GM19043 (cell line): Measurements from ENCODE around the gene EXOSC10.
"Not testable (repeated sequence)": the region's sequence is repeated elsewhere in the genome, so short reads cannot be mapped to it uniquely, and the experiment has no call there.

ENCODE experiments used
- ATAC-seq: cut with Tn5 transposase; IDR thresholded peaks from one replicate; pipeline ENCODE4 v1.9.1; 2021; ENCODE audit warnings: low read depth; ENCODE audit not compliant: unreplicated experiment

Gene EXOSC10

GRCh38 chr1:11045428-11046269, 54.0 kb downstream of the EXOSC10 start:
- ATAC-seq, result no peak

DNA sequence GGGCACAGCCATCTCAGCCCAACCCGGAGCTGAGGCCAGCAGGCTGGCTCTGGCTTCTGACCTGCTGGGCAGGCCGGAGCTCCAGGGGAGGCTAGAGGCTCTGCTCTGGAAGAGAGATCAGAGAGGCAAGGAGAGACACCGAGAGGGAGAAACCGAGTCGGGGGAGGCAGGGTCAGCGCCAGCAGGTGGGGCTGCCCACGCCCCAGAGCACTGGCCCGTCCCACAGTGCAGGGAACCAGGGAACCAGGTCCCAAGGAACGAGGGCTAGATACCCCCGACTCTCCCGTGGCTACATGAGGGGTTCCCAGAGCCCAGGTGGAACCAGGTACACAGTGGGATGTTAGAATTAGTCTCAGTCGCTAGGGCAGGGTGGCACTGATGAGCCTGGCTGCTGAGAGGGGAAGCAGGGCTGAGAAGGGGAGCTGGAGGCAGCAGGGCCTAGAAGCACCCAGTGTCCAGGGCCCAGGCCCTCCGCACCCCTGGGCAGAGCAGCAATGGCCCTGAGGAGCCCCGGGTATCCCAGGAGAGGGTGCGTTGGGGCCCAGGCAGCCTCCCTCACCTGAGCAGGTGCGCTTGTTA, 54.7 kb downstream of the EXOSC10 start:
- ATAC-seq, result no peak

DNA sequence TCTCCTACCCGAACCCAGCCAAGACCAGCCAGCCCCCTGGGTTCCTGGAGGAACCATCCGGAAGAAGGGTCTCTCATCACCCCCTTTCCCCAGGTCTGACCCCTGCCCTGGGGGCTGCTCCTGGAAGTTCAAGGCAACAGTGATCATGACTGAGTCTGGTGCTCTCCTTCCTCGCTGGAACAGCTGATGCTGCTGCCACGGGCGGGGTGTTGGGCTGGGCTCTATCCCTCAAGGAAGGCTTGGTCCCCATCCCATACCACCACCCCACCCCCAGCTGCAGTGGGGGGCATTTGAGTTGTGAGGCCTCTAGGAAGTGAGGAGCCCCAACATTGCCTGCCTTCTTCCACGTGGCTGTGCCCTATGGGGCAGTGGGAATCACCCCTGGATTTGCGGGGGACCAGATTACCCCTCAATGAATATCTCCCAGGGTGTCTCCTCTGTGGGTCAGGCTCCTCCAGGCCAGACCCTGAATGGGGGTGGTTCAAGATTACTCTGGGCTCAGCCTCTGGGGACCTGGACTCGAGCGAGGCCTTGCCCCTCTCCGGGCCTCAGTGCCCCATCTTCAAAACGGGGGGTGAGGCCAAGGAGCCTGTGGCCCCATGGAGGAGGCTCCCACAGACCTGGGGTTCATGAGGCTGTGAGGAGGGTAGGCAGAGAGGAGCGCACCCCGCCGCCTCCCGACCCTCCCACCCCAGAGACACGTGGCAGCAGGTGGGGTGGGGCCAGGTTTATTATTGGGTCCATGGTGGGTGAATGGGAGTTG, 55.4 kb downstream of the EXOSC10 start:
- no peak for ATAC-seq

- no peak for ATAC-seq
Measured at GRCh38 chr1:11042995-11043874, 56.4 kb downstream of the EXOSC10 start.

DNA sequence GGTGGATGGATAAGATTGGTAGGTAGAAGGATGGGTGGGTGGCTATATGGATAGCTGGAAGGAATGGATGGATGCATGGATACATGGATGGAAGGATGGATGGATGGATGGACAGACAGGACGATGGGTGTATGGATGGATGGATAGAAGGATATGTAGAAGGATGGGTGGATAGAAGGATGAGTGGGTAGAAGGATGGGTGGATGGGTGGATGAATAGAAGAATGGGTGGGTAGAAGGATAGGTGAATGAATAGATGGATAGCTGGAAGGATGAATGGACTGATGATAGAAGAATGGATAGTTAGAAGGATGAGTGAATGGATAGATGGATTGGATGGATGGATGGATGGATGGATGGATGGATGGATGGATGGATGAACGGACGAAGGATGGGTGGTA, 57.6 kb downstream of the EXOSC10 start:
- no peak for ATAC-seq

DNA sequence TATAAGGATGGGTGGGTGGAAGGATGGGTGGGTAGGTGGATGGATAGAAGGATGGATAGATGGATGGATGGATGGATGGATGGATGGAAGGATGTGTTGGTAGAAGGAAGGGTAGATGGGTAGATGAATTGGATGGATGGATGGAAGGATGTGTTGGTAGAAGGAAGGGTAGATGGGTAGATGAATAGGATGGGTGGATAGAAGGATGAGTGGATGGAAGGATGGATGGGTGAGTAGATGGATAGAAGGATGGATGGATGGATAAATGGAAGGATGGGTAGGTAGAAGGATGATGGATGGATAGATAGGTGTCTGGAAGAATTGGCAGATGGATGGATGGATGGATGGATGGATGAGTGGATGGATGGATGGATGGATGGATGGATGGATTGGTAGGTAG, 58.6 kb downstream of the EXOSC10 start:
- no peak for ATAC-seq

- ATAC-seq, result not testable (repeated sequence)
Measured at GRCh38 chr1:11040105-11040429, 59.6 kb downstream of the EXOSC10 start.

DNA sequence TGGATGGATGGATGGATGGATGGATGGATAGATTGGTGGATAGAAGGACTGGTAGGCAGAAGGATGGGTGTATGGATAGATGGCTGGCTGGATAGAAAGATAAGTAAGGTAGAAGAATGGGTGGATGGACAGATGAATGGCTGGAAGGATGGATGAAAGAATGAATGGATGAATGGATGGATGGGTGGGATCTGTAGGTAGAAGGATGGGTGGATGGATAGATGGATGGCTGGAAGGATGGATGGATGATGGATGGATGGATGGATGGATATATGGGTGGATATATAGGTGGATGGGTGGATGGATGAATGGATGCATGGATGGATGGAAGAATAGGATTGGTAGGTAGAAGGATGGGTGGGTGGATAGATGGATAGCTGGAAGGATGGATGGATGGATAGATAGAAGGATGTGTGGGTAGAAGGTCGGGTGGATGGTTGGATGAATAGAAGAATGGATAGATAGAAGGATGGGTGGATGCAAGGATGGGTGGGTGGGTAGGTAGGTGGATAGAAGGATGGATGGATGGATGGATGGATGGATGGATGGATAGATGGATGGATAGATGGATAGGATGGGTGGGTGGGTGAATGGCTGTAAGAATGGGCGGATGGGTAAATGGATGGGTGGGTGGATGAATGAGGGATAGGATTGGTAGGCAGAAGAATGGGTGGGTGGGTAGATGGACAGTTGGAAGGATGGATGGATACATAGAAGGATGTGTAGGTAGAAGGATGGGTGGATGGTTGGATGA, 60.1 kb downstream of the EXOSC10 start:
- ATAC-seq, result no peak

GRCh38 chr1:11037740-11038182, 61.9 kb downstream of the EXOSC10 start:
- no peak for ATAC-seq

DNA sequence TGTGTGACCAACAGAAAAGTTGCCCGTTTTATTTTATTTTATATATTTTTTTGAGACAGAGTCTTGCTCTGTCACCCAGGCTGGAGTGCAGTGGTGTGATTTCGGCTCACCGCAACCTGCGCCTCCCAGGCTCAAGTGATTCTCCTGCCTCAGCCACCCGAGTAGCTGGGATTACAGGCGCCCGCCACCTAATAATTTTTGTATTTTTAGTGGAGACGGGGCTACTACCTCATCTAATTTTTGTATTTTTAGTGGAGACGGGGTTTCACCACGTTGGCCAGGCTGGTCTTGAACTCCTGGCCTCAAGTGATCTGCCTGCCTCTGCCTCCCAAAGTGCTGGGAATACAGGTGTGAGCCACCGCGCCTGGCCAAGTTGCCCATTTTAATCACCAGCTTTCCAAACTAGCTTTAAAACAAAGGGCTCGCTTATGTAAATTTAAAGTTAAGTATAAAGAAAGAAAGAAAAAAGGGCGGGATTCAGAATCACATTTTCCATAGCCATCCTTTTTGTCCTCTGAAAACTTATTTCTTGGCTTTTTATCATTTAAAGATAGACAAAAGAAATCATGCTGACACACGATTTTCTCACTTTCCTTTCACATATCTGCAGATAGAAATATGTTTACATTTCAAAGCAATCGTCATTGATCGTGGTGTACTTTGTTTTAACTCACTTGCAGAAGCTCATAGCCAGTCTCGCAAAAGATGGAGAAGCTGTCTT, 62.5 kb downstream of the EXOSC10 start:
- ATAC-seq, result not testable (repeated sequence)

GRCh38 chr1:11031624-11032262, 67.9 kb downstream of the EXOSC10 start:
- ATAC-seq, result no peak

DNA sequence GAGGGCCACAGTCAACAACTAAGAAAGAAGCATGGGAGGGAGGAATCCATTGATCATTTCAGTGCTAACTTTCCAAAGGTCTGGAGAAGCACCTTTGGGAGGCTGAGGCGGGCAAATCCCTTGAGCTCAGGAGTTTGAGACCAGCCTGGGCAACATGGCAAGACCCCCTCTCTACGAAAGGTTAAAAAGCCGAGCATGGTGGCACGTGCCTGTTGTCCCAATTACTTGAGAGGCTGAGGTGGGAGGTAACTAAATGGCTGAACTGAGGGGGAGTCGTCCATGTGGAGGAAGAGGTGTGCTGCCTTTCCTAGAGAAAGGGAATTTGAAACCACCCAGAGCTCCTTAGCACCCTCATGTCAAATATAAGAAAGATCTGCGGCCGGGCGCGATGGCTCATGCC, 68.8 kb downstream of the EXOSC10 start:
- ATAC-seq, result no peak

DNA sequence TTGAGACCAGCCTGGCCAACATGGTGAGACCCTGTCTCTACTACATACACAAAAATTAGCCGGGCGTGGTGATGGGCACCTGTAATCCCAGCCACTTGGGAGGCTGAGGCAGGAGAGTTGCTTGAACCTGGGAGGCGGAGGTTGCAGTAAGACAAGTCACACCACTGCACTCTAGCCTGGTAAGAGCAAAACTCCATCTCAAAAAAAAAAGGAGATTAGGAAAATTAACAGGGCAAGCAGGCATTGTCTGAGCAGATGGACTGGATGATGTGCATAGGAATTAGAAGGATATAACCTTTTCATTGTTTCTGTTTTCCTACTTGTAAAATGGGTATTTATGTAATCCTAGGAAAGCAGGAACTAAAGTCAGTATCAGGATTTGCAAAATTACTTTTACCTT, 71.7 kb downstream of the EXOSC10 start:
- ATAC-seq, result no peak

- ATAC-seq, result no peak
Measured at GRCh38 chr1:11027316-11027715, 72.4 kb downstream of the EXOSC10 start.

DNA sequence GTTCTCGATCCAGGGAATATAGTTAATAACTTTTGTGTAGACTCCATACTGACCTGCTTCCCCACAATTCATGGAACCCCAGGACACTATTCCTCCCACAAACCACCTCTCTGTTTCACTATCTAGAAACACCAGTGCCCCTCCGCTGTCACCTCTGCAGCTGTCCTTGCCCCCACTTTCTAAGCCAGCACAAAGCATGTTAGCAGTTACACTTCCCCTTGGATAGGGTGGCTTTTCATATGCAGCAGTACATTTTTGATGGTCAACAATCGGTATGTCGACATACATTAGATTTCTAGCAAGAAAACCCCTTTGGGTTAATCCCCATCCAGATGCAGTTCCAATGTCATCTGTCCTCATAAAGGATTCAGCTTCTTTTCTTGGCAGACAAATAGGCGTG, 72.8 kb downstream of the EXOSC10 start:
- ATAC-seq, result no peak

DNA sequence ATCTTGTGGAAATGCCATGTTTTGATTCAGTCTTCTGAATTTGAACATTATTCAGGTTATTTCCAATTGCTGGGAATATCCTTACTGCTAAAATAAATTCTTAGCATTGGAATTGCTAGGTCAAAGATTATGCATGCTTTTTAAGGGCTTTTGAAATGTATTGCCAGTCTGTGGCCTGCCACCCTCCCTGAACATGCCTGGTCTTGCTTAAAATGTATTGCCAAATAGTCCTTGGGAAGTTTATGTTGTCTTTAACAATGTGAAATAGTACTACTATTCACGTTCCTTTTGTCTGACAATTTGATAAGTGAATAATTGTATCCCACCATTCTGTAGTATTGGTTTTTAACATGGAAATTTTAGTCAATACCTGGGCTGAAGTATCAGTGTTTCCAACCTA, 73.6 kb downstream of the EXOSC10 start:
- ATAC-seq, result no peak

DNA sequence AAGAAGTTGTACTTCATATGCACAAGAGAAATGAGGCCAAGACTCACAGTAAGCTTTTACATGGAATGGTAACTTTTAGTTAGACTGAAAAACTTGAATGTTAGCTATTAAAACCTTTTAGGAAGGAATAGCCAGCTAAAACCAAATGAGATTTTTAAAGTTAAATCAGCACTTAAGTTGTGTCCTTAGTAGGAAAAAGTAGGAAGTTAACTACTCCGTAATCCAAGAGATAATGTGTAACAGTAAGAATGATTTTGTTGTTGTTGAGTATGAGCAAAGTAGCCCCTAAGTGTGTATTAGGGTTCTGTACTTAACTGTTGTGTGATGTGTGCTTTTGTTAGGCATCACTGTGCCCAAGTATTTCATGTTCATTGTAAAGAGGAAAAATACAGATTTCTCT, 74.1 kb downstream of the EXOSC10 start:
- no peak for ATAC-seq

- no peak for ATAC-seq
Measured at GRCh38 chr1:11024874-11025203, 74.8 kb downstream of the EXOSC10 start.
